ENCODE results near the gene PCNA. TPM values are rescaled to one million over a fixed set of nuclear protein-coding genes. Genes with fewer than 3 reads are reported as not detected.
"Not testable (repeated sequence)": the region's sequence is repeated elsewhere in the genome, so short reads cannot be mapped to it uniquely, and the experiment has no call there.

PCNA gene
- total RNA-seq, 1 experiment from 2014 or later: 247 TPM

GRCh38 chr20:5076913-5077312 is 42.8 kb downstream of the PCNA start:
- in situ Hi-C loops (cut with HindIII; ENCODE audit: low pct_unique_long_range_greater_than_20kb, low sequenced_read_pairs): not testable (repeated sequence)

GRCh38 chr20:5074232-5074674 is 45.5 kb downstream of the PCNA start:
- DNase-seq (ENCODE audit: low read depth, low spot score): no peak
- in situ Hi-C loops (cut with HindIII; ENCODE audit: low pct_unique_long_range_greater_than_20kb, low sequenced_read_pairs): no loop called here

More at GRCh38 chr20:5076913-5077312, 42.8 kb downstream of the PCNA start:
- DNase-seq (ENCODE audit: low read depth, low spot score): not testable (repeated sequence)

- in situ Hi-C loops (cut with HindIII; ENCODE audit: low pct_unique_long_range_greater_than_20kb, low sequenced_read_pairs): no loop called here
- DNase-seq (ENCODE audit: low read depth, low spot score): peak; percentile 49
These were observed 46.0 kb downstream of the PCNA start for GRCh38 chr20:5073660-5074231.

GRCh38 chr20:5072756-5073659 is 46.8 kb downstream of the PCNA start:
- in situ Hi-C loops (cut with HindIII; ENCODE audit: low pct_unique_long_range_greater_than_20kb, low sequenced_read_pairs): no loop called here
- peak; percentile 72 for DNase-seq (ENCODE audit: low read depth, low spot score)

DNA sequence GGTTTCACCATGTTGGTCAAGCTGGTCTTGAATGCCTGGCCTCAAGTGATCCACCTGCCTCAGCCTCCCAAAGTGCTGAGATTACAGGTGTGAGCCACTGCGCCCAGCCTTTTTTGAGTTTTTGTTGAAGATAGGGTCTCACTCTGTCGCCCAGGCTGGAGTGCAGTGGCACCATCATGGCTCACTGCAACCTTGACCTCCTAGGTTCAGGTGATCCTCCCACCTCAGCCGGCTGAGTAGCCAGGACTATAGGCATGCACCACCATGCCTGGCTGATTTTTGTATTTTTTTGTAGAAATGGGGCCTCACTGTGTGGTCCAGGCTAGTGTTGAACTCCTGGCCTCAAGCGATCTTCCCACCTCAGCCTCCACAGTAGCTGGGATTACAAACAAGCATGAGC is 47.8 kb downstream of the PCNA start:
- DNase-seq (ENCODE audit: low read depth, low spot score); in situ Hi-C loops (cut with HindIII; ENCODE audit: low pct_unique_long_range_greater_than_20kb, low sequenced_read_pairs): not testable (repeated sequence)

- in situ Hi-C loops (cut with HindIII; ENCODE audit: low pct_unique_long_range_greater_than_20kb, low sequenced_read_pairs): no loop called here
- no peak for DNase-seq (ENCODE audit: low read depth, low spot score)
These were observed 49.2 kb downstream of the PCNA start for GRCh38 chr20:5070570-5070969.

- in situ Hi-C loops (cut with HindIII; ENCODE audit: low pct_unique_long_range_greater_than_20kb, low sequenced_read_pairs): no loop called here
These were observed 49.7 kb downstream of the PCNA start for GRCh38 chr20:5070081-5070480.

DNA sequence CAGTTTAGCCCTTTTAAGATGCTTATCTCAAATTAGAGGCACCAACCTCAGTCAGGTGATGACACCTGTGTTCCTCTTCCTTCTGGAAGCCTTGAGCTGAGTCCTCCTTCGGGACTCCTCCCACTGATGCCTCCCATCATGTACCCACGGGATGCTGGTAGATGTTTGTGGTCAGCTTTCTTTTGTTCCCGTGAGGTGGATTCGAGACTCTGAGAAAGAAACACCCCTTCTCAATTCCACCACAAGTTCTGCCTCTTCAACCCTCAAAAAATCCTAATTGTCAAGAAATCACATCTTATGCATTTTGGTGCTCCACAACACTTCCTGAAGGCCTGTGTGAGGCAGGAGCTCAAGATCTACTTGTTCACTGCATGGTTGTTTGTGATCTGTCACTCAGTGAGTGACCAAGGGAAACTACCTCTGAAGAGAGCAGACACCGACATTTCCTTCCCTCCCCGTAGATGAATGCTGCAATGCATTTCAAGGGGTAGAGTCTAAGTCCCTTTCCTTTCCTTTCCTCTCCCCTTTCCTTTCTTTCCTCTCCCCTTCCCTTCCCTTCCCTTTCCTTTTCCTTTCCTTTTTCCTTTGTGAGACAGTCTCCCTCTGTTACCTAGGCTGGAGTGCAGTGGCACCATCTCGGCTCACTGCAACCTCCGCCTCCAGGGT is 50.5 kb downstream of the PCNA start:
- no peak for DNase-seq (ENCODE audit: low read depth, low spot score)
- in situ Hi-C loops (cut with HindIII; ENCODE audit: low pct_unique_long_range_greater_than_20kb, low sequenced_read_pairs): no loop called here

More at GRCh38 chr20:5070081-5070480, 49.7 kb downstream of the PCNA start:
- DNase-seq (ENCODE audit: low read depth, low spot score): no peak

DNA sequence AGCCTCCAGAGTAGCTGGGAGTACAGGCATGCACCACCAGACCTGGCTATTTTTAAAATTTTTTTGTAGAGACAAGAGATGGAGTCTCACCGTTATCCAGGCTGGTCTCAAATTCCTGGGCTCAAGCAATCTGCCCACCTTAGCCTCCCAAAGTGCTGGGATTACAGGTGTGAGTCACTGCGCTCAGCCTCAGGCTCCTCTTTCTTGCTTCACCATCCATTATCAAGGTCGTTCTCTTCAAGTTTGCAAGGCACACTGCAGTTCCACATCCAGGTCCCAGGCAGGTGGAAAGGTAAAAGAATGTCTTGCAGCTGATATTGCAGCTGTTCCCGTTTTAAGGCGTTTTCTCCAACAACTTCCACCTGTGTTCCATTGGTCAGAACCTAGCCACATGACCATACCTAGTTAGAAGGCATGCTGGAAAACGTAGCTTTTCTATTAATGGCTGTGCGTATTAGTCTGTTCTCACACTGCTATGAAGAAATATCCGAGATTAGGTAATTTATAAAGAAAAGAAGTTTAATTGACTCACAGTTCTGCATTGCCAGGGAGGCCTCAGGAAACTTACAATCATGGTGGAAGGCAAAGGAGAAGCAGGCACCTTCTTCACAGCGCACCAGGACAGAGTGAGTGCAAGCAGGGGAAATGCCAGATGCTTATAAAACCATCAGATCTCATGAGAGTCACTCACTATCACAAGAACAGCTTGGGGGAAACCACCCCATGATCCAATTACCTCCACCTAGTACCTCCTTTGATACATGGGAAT is 51.7 kb downstream of the PCNA start:
- in situ Hi-C loops (cut with HindIII; ENCODE audit: low pct_unique_long_range_greater_than_20kb, low sequenced_read_pairs): no loop called here
- no peak for DNase-seq (ENCODE audit: low read depth, low spot score)

DNA sequence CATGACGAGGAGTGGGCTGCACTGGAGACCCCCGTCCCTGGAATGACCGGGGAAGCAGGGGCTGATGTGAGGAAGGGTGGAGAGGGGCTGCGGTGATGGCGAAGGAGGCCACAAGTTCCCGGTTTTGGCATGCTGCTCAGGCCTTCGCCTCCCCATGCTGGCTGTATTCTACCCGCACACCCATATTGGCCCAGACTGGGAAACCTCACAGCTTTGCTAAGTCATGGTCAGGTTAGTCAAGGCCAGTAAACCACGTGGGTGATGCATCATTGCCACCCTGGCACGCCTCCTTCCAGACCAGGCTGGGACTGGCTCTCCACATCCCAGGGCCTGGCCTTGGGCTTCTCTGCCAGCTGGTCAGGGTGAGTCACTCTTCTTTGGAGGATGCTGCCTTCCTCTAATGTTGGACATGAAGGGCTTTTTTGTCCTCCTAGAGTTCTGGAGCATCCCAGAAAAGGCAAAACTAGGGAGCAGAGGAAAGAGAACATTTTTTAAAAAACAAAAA is 53.8 kb downstream of the PCNA start:
- in situ Hi-C loops (cut with HindIII; ENCODE audit: low pct_unique_long_range_greater_than_20kb, low sequenced_read_pairs): no loop called here
- peak; percentile 95 for DNase-seq (ENCODE audit: low read depth, low spot score)

DNA sequence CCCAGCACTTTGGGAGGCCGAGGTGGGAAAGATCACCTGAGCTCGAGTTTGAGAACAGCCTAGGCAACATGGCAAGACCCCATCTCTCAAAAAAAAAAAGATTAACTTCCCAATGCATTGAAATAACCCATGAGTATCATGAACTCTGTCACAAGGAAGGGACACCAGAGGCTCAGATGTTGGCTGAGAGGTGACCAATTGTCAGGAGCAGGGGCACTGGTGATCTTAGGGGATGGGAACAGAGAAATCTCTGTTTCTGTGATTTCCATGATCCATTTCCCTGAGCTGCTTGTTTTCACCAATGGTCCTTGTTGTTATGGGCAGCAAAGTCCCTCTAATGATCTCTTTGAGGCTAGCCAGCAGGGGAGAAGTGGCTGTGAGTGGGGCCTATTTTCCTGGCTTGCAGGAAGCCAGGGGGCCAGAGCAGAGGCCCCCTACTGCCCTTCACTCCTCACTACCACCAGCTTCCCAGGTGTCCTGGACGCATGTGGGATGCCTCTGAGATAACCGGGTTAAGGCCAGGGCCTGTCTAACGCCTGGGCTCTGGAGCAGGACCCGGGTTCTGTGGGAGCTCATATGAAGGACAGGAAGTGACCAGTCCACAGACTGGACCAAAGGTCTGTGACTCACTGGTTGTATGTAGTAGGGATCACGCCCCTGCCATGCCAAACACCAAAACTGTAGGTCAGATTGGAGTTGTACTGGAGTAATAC is 54.4 kb downstream of the PCNA start:
- in situ Hi-C loops (cut with HindIII; ENCODE audit: low pct_unique_long_range_greater_than_20kb, low sequenced_read_pairs): no loop called here

More for the DNA sequence above, 54.4 kb downstream of the PCNA start:
- DNase-seq (ENCODE audit: low read depth, low spot score): peak; percentile 36

Small RNA genes lying within 50 kb of the gene (small RNA-seq; reads per million reads assigned to genes)
- 0 reads per million in 2 experiments for gene RF00019
- gene RF00568: 0 reads per million in 2 experiments
- gene RNA5SP474: 0.02 to 0.24 reads per million in 2 experiments

Other genes starting within 250 kb of the PCNA start
- gene SLC23A2, start 118.4 kb downstream of the PCNA start, total RNA-seq (2014; rRNA removed; shearing (Covaris generic)): 117 and 120 TPM in 2 replicates
- gene TMEM230, start 6.9 kb downstream of the PCNA start, total RNA-seq (2014; rRNA removed; shearing (Covaris generic)): 391 and 428 TPM in 2 replicates
- gene CDS2, start 7.0 kb upstream of the PCNA start, total RNA-seq (2014; rRNA removed; shearing (Covaris generic)): 66.3 and 75.2 TPM in 2 replicates
- gene PROKR2, start 197.0 kb upstream of the PCNA start, total RNA-seq (2014; rRNA removed; shearing (Covaris generic)): not detected in 2 replicates

Data from SK-MEL-5 (cell line).